HG02885 (cell line): ENCODE measurements around the gene SLC36A3.
"Not testable (repeated sequence)": the region's sequence is repeated elsewhere in the genome, so short reads cannot be mapped to it uniquely, and the experiment has no call there.

ENCODE experiments used
- ATAC-seq: cut with Tn5 transposase; IDR thresholded peaks from one replicate; pipeline ENCODE4 v1.9.1; 2021; ENCODE audit warnings: mild to moderate bottlenecking; ENCODE audit not compliant: unreplicated experiment, poor library complexity

The SLC36A3 gene

DNA sequence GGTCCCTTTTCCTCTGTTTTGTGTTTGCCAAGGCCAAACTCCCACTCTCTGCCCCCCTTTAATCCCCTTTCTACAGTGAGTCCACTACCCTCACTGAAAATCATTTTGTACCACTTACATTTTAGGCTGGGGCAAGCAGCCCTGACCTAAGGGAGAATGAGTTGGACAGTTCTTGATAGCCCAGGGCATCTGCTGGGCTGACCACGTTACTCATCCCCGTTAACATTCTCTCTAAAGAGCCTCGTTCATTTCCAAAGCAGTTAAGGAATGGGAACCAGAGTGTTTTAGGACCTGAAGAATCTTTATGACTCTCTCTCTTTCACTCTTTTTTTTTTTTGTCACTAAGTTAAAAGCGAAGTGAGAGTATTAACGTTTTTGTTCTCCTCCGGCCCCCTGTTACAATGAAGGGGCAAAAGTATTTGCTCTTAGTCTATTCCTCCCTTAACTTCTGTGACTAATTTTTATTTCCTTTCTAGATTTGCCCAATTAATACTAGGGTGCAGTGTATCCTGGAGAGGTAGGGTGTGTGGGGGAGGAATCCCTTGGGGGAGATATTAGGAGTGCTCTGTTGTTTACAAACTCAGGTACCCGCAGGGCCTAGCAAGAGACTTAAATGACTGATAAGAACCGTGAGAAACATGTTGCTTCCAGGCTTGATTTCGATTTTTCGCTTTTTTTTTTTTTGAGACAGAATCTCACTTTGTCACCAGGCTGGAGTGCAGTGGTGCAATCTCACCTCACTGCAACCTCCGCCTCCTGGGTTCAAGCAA, 35.9 kb downstream of the SLC36A3 start:
- ATAC-seq, result no peak

DNA sequence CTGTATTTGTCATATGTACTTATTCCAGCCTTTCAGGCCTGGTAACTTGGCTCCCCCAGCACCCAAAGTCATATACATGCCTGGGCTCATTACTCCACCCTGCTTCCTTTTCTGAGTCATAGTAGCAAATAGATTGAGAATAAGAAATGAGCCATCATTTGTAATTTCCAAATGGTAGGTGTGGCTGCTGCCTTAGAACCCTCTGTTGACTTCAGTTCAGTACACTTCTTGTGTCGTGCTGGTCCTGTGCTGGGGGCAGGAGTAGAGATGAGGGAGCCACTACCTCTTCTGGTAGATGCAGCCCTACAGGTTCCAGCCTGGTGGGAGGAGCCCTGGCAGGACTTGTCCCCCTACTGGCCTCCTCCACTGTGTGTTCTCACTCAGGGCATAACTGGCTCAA, 39.5 kb downstream of the SLC36A3 start:
- peak; percentile 60 for ATAC-seq

GRCh38 chr5:151262532-151262931, 41.0 kb downstream of the SLC36A3 start:
- ATAC-seq, result no peak

DNA sequence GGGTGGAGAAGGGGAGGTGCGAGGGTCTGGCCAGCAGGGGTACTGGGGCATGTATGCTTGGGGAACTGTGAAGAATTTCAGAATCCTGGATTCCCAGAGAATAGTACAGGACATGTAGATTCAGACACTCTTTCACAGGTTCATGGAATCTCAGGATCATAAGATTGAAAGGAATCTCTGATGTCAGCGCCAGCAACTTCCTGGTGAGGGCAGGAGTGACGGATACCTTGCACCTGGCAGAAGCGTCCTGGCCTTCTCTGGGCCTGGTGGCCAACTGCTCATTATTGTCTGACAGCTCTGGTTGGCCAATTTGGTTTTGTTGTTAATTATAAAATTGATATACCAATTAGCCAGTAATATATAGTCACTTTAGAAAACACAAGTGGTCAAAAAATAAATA, 43.6 kb downstream of the SLC36A3 start:
- no peak for ATAC-seq

DNA sequence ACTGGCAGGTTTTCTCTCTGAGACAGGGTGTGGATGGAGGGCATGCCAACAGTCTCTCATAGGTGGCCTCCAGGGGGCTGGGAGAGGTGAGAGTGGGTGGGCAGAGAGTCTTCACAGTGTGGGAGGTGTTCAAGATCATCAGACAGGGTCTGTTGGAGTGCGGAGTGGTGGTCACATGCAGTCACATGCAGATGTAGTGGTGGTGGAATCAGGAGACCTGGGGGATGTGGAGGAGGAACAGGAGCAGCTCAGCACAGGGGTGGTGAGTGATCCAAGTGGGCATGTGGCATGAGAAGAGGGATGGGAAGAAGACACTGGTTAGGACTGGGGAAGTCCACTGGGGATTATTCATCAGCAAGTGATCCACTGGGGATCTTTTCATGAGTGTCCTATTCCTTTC, 44.8 kb downstream of the SLC36A3 start:
- no peak for ATAC-seq

- ATAC-seq, result no peak
Measured at GRCh38 chr5:151258201-151258611, 45.4 kb downstream of the SLC36A3 start.

- ATAC-seq, result peak; percentile 33
Measured at GRCh38 chr5:151257731-151258181, 45.8 kb downstream of the SLC36A3 start.

DNA sequence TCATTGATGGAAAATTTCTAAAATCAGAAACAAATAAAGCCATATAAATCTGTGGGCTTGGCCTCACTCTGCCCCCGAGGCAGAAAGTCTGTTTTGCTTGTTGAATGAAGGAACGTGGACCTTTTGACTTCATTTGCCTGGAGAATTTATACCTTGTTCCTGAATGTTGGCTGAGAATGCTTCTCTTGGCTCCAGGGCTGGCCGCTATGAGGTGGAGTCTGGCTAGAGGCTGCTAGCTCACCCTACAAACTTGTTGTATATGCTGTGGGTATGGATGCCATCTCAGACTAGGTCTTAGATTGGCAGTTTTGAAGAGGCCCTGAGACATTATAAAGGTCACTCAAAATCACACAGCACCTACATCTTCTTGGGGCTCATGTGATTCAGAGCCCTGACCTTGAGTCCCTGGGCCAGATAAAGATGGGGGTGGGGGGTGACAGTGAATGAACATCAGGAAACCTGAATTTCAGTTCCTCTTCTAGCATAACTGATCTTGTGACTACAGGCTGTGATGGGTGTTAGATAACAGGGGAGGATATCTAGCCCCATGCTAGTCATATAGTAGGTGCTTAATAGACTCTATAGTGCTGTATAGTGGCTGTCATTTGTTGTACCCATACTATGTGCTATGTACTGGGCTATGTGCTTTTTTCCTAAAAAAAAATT, 47.8 kb downstream of the SLC36A3 start:
- ATAC-seq, result peak; percentile 51

DNA sequence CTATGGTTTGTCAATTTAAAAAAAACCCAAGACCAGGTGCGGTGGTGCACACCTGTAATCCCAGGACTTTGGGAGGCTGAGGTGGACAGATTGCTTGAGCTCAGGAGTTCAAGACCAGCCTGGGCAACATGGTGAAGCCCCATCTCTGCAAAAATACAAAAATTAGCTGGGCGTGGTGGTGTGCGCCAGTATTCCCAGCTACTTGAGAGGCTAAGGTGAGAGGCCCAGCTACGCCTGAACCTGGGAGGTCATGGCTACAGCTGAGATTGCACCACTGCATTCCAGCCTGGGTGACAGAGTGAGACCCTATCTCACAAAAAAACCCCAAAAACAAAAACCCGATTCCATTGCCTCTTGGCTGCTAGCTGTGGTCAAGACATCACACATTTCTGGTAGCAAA, 48.6 kb downstream of the SLC36A3 start:
- not testable (repeated sequence) for ATAC-seq

- no peak for ATAC-seq
Measured at GRCh38 chr5:151254556-151254955, 49.0 kb downstream of the SLC36A3 start.

DNA sequence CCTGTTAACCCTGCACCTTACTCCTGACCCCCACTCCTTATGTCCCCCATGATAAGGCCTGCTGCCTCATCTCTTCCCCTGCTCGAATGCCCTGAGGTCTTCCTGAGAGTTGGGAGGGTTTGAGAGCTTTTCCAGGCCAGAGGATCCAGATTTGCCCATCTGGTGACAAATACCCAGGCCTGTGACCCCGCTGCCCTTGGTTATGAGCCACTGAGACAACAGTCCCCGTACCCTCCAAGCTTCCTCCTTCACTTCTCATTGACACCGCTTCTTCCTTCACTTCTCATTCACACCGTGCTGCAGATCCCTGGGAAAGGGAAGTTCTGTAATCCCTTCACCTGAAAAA, 50.0 kb downstream of the SLC36A3 start:
- no peak for ATAC-seq

- ATAC-seq, result peak; percentile 74
Measured at GRCh38 chr5:151252762-151253604, 50.6 kb downstream of the SLC36A3 start, which contains the start of gene GM2A. TSS of gene GM2A (plus strand) at chr5:151253185. CDS start at chr5:151253217, 32 bp downstream.

DNA sequence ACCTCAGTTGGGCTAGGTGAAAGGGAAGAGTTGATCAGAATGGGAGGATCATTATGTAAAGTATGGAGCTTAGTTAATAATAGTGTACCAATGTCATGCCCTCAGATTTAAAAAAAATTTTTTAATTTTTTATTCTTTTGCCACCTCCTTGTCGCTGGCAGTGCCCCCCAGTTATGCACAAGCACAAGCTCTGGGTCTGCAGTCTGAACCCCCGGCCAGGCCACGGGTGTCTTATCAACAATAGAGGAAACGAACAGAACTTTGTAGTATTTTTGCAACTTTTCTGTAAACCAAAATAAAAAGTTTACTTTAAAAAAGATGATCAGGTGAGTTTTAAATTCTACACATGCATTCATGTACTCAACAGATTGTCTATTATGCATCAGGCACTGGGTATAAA, 51.9 kb downstream of the SLC36A3 start:
- no peak for ATAC-seq

DNA sequence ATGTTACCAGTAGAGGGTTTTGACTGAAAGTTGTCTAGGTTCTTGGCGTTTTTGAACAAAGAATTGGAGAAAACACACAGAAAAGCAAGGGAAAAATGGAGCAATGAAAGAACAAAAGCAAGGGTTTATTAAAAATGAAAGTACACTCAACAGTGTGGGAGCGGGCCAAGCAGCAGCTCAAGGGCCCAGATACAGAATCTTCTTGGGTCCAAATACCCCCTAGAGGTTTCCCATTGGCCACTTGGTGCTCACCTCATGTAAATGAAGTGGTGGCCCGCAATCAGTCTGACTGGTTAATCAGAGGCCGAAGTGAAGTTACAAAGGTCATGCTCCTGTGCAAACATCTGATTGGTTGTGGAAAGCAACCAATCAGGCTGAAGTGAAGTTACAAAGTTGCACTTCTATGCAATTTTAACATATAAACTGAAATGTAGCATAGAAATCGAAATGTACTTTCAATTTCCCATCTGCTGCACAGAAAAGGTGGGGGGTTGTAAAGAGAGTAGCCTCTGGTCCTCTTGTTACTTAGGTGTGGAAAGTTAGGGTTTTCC, 52.5 kb downstream of the SLC36A3 start:
- ATAC-seq, result no peak

DNA sequence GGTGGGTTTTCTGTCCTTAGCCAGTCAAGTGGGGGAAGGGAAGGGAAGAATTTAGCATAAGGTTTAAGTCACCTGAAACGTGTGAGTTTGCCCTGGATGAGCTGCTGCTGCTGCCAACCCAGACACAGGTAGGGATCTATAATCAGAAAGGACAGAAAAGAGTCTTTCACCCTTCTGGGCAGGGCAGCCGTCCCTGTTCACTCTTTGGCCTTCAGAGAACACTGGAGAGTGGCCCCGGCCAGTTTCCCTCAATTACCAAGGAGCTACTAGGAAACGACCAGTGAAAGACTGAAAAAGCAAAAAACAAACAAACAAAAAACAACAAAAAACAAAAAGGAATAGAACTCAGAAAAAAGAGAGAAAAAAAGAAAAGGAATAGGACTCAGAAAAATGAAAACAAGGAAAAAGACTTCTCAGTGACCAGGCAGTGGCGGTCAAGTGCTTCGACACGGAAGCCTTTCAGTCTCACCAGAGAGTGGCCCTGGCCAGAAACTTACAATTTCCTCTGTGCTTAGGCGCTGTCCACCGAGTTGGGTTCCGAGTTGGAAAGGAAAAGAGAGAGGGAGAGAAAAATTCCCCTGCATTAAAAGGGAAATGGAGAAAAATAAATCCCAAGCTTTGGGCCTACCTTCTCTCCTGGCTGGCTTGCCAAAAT, 53.1 kb downstream of the SLC36A3 start:
- ATAC-seq, result no peak

DNA sequence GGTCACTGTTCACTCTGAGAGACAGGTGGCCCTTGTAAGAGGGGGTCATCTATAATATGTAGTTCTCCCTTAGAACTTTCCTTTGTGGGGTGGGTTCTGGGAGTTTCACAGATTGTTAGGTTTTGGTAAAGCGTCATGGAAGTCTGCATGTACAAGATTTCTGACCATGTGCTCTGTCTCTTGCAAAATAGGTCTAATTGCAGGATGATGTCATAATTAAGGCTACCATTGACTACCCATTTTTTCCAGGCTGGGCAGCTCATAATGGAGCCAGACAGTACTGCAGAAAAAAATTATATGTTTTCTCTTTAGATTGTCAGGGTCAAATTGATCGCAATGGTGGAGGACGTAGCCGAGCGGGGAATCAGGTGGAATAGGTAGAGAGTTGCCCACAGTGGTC, 54.3 kb downstream of the SLC36A3 start:
- no peak for ATAC-seq

GRCh38 chr5:151248651-151249050, 54.9 kb downstream of the SLC36A3 start:
- no peak for ATAC-seq

GRCh38 chr5:151245680-151246219, 57.8 kb downstream of the SLC36A3 start:
- ATAC-seq, result no peak

DNA sequence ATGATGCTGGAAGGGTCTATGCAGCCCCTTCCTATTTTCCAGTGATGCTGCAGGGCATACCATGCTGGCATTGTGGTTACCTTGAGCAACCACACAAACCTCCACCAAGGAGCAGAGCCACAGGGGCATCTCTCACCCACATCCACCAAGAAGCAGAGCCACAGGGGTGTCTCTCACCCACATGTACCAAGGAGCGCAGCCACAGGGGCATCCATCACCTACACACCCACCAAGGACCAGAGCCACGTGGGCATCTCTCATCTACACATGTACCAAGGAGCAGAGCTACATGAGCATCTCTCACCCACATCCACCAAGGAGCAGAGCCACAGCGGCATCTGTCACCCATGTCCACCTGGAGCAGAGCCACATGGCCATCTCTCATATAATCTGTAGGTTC, 59.4 kb downstream of the SLC36A3 start:
- ATAC-seq, result no peak

GRCh38 chr5:151243564-151243963, 60.0 kb downstream of the SLC36A3 start:
- no peak for ATAC-seq
